H9 (cell line): ENCODE data around the gene ALOX15B. TPM values are rescaled to one million over a fixed set of nuclear protein-coding genes. Genes with fewer than 3 reads are reported as not detected.

ENCODE experiments used
- DNase-seq: peaks from one replicate; pipeline ENCODE4 v3.0.0-alpha.2; 2017
- H2AFZ ChIP-seq: one replicate; pipeline ENCODE4 v1.6.1; 2013; ENCODE audit warnings: mild to moderate bottlenecking, low read length, control low read depth, moderate library complexity
- H2AK5ac ChIP-seq: 2 replicates; pipeline ENCODE4 v1.6.1; 2013; ENCODE audit warnings: low read length, control low read depth, mixed read lengths; ENCODE audit not compliant: insufficient read length
- H2BK120ac ChIP-seq: one replicate; pipeline ENCODE4 v1.6.1; 2013; ENCODE audit warnings: low read depth, mild to moderate bottlenecking, low read length, control low read depth, inconsistent platforms; ENCODE audit not compliant: poor library complexity, severe bottlenecking
- H2BK12ac ChIP-seq: 2 replicates; pipeline ENCODE4 v1.6.1; 2013; ENCODE audit warnings: low read length, control low read depth, mixed read lengths, low read depth; ENCODE audit not compliant: insufficient read length
- H2BK15ac ChIP-seq: 2 replicates; pipeline ENCODE4 v1.6.1; 2013; ENCODE audit warnings: low read depth, low read length, control low read depth
- H2BK20ac ChIP-seq: one replicate; pipeline ENCODE4 v1.6.1; 2013; ENCODE audit warnings: low read depth, mild to moderate bottlenecking, low read length, control low read depth, inconsistent platforms; ENCODE audit not compliant: poor library complexity, severe bottlenecking
- H2BK5ac ChIP-seq: 2 replicates; pipeline ENCODE4 v1.6.1; 2013; ENCODE audit warnings: low read length, control low read depth, mixed read lengths; ENCODE audit not compliant: insufficient read length
- H3K14ac ChIP-seq: 2 replicates; pipeline ENCODE4 v1.6.1; 2013; ENCODE audit warnings: low read length, control low read depth; ENCODE audit not compliant: insufficient read depth
- H3K18ac ChIP-seq: 2 replicates; pipeline ENCODE4 v1.6.1; 2013; ENCODE audit warnings: low read depth, mild to moderate bottlenecking, mixed read lengths, low read length, control low read depth; ENCODE audit not compliant: insufficient read length
- H3K23ac ChIP-seq: 2 replicates; pipeline ENCODE4 v1.6.1; 2013; ENCODE audit warnings: low read length, control low read depth, mixed read lengths, low read depth; ENCODE audit not compliant: insufficient read length
- H3K23me2 ChIP-seq: 2 replicates; pipeline ENCODE4 v1.6.1; 2013; ENCODE audit warnings: low read depth, mild to moderate bottlenecking, mixed read lengths, low read length, control low read depth; ENCODE audit not compliant: insufficient read length, poor library complexity, severe bottlenecking
- H3K27ac ChIP-seq: 2 replicates; pipeline ENCODE4 v1.5.1; 2013; ENCODE audit warnings: low read length, control low read depth, mixed read lengths, low read depth; ENCODE audit not compliant: insufficient read length
- H3K27me3 ChIP-seq: 2 replicates; pipeline ENCODE4 v1.6.1; 2013; ENCODE audit warnings: low read length, control low read depth, inconsistent platforms; ENCODE audit not compliant: insufficient read depth
- H3K4ac ChIP-seq: 2 replicates; pipeline ENCODE4 v1.6.1; 2013; ENCODE audit warnings: low read depth, mild to moderate bottlenecking, control low read depth, inconsistent platforms, low read length, moderate library complexity
- H3K4me1 ChIP-seq: 2 replicates; pipeline ENCODE4 v1.6.1; 2013; ENCODE audit warnings: low read length, control low read depth, inconsistent platforms; ENCODE audit not compliant: insufficient read depth
- H3K4me2 ChIP-seq: 2 replicates; pipeline ENCODE4 v1.6.1; 2013; ENCODE audit warnings: low read length, control low read depth, mixed read lengths; ENCODE audit not compliant: insufficient read length, insufficient read depth
- H3K56ac ChIP-seq: 2 replicates; pipeline ENCODE4 v1.6.1; 2013; ENCODE audit warnings: low read depth, mild to moderate bottlenecking, mixed read lengths, low read length, control low read depth; ENCODE audit not compliant: insufficient read length
- H3K79me1 ChIP-seq: 2 replicates; pipeline ENCODE4 v1.6.1; 2013; ENCODE audit warnings: low read depth, mild to moderate bottlenecking, moderate library complexity, low read length, control low read depth, inconsistent platforms; ENCODE audit not compliant: insufficient read depth, poor library complexity, severe bottlenecking
- H3K79me2 ChIP-seq: 2 replicates; pipeline ENCODE4 v1.6.1; 2013; ENCODE audit warnings: low read length, control low read depth, inconsistent platforms; ENCODE audit not compliant: insufficient read depth
- H3K9ac ChIP-seq: 2 replicates; pipeline ENCODE4 v1.6.1; 2013; ENCODE audit warnings: low read length, control low read depth, mixed read lengths; ENCODE audit not compliant: insufficient read length; ENCODE audit errors: extremely low read depth
- H3K9me3 ChIP-seq: one replicate; pipeline ENCODE4 v1.6.1; 2013; ENCODE audit warnings: low read depth, low read length, inconsistent platforms; ENCODE audit not compliant: control insufficient read depth
- H3T11ph ChIP-seq: one replicate; pipeline ENCODE4 v1.6.1; 2013; ENCODE audit warnings: mild to moderate bottlenecking, low read length, control low read depth, inconsistent platforms
- H4K20me1 ChIP-seq: one replicate; pipeline ENCODE4 v1.6.1; 2013; ENCODE audit not compliant: control insufficient read depth, insufficient read length, insufficient read depth
- H4K5ac ChIP-seq: 2 replicates; pipeline ENCODE4 v1.6.1; 2013; ENCODE audit warnings: low read depth, mild to moderate bottlenecking, mixed read lengths, low read length, control low read depth; ENCODE audit not compliant: insufficient read length
- H4K8ac ChIP-seq: replicated peaks from 2 replicates; pipeline ENCODE4 v1.6.1; 2013; ENCODE audit warnings: low read length, control low read depth, mixed read lengths, low read depth; ENCODE audit not compliant: insufficient read length
- H4K91ac ChIP-seq: 2 replicates; pipeline ENCODE4 v1.6.1; 2013; ENCODE audit warnings: low read depth, mild to moderate bottlenecking, moderate library complexity, mixed read lengths, low read length, control low read depth; ENCODE audit not compliant: insufficient read length
- H3K27ac Mint-ChIP-seq, 3 experiments: 2 replicates in 2 of 3; 3 replicates in 1 of 3; pipeline ENCODE4 v1.8.0; 2020 to 2021; ENCODE audit warnings: mixed read lengths in 3 of 3, mild to moderate bottlenecking in 1 of 3, moderate library complexity in 1 of 3
- H3K27me3 Mint-ChIP-seq: 2 replicates; pipeline ENCODE4 v1.8.0; 2021; ENCODE audit warnings: low read depth, mild to moderate bottlenecking, moderate library complexity, mixed read lengths
- H3K36me3 Mint-ChIP-seq, 3 experiments: 2 replicates in 2 of 3; 3 replicates in 1 of 3; pipeline ENCODE4 v1.8.0; 2020 to 2021; ENCODE audit warnings: low read depth in 3 of 3, mixed read lengths in 3 of 3; ENCODE audit not compliant: insufficient read depth in 1 of 3
- H3K4me1 Mint-ChIP-seq, 2 experiments: 2 replicates each; pipeline ENCODE4 v1.8.0; 2020; ENCODE audit warnings: mixed read lengths in 2 of 2
- H3K4me3 Mint-ChIP-seq, 2 experiments: 2 replicates in 1 of 2; 3 replicates in 1 of 2; pipeline ENCODE4 v1.8.0; 2020 to 2021; ENCODE audit warnings: mild to moderate bottlenecking in 2 of 2, mixed read lengths in 2 of 2, moderate library complexity in 1 of 2
- H3K9me3 Mint-ChIP-seq, 2 experiments: 2 replicates in 1 of 2; 3 replicates in 1 of 2; pipeline ENCODE4 v1.8.0; 2020; ENCODE audit warnings: mild to moderate bottlenecking in 2 of 2, mixed read lengths in 2 of 2, moderate library complexity in 1 of 2
- WGBS: extraction: QIAGEN DNeasy Blood & Tissue Kit; methylation state at CpG from one replicate; pipeline ENCODE4 v1.1.7; 2013; ENCODE audit warnings: missing lambda C conversion rate, low lambda C conversion rate, mixed read lengths; ENCODE audit not compliant: insufficient read length; ENCODE audit errors: extremely low coverage; 5-methylcytosine and 5-hydroxymethylcytosine counted together
- total RNA-seq: library from RNA; stranded (reverse); gene quantifications from 2 replicates; pipeline ENCODE4 v1.2.1, GENCODE V29; 2021
- TF ChIP-seq, protein P1 (sequence below): fragments of 200-600 bp; sonication (generic); conservative IDR thresholded peaks from 3 replicates; pipeline ENCODE4 v1.8.0; 2021; ENCODE audit warnings: antibody characterized with exemption, mild to moderate bottlenecking

Gene ALOX15B
- total RNA-seq, 1 experiment from 2014 or later, result not detected

DNA sequence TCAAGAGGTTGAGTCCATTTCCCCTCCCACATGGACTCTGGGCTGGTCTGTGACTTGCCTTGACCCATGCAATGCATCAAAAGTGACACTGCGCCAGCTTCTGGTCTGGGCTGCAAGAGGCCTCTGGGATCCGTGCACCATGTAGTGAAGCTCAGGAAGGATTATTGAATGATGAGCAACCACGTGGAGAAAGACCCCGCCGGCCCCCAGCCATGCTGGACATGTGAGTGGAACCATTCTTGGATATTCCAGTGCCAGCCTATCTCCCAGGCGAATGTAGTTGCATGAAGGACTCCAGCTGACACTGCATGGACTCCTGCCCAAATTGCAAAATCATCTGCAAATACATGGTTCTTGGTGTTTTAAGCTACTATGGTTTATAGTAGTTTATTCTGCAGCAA lies 7.6 kb upstream of the ALOX15B start:
- Histone ChIP-seq H2BK120ac (no peak overlapping the region), H3K27me3 (no peaks in the 10 kb centered on the region), H2AFZ (no peak overlapping the region), H2BK12ac (no peak overlapping the region), H4K20me1 (no peaks in the 10 kb centered on the region), H3K27ac (no peak overlapping the region), H3K23ac (no peak overlapping the region), H4K5ac (no peak overlapping the region), H3K79me1 (no peaks in the 10 kb centered on the region), H2BK5ac (no peak overlapping the region), H3K4ac (no peak overlapping the region), H3K4me1 (no peaks in the 10 kb centered on the region; the same call in 1 of the 2 replicates), H4K8ac (no peak overlapping the region), H2AK5ac (no peak overlapping the region), H3K9me3 (no peaks in the 10 kb centered on the region), H2BK20ac (no peak overlapping the region), H3K14ac (no peak overlapping the region), H3K56ac (no peak overlapping the region), H3K18ac (no peak overlapping the region), H3K9ac (no peak overlapping the region), H2BK15ac (no peak overlapping the region), H3K79me2 (no peaks in the 10 kb centered on the region), H3T11ph (no peak overlapping the region), H4K91ac (no peak overlapping the region), H3K4me2 (no peak overlapping the region), H3K23me2 (no peaks in the 10 kb centered on the region)
- Mint-ChIP-seq H3K9me3 (no peaks in the 10 kb centered on the region), H3K27ac (no peak overlapping the region), H3K36me3 (no peaks in the 10 kb centered on the region), H3K27me3 (peaks cover 20% of the 10 kb centered on the region), H3K4me1 (no peaks in the 10 kb centered on the region), H3K4me3 (no peak overlapping the region)
- no peak for DNase-seq
- TF ChIP-seq, protein P1, sequence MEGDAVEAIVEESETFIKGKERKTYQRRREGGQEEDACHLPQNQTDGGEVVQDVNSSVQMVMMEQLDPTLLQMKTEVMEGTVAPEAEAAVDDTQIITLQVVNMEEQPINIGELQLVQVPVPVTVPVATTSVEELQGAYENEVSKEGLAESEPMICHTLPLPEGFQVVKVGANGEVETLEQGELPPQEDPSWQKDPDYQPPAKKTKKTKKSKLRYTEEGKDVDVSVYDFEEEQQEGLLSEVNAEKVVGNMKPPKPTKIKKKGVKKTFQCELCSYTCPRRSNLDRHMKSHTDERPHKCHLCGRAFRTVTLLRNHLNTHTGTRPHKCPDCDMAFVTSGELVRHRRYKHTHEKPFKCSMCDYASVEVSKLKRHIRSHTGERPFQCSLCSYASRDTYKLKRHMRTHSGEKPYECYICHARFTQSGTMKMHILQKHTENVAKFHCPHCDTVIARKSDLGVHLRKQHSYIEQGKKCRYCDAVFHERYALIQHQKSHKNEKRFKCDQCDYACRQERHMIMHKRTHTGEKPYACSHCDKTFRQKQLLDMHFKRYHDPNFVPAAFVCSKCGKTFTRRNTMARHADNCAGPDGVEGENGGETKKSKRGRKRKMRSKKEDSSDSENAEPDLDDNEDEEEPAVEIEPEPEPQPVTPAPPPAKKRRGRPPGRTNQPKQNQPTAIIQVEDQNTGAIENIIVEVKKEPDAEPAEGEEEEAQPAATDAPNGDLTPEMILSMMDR, result no peak
- no CpG with 5 or more reads among the region's 6 CpGs for WGBS
